NCI-H524 treated with DMSO at 0.1 percent for 48 hours (cell line): ENCODE data around the gene PNLIP.

Source experiments
- DNase-seq: peaks from one replicate; lab custom pipeline; 2025; lab: John Stamatoyannopoulos, UW

PNLIP gene

GRCh38 chr10:116615199-116615776 is 69.6 kb downstream of the PNLIP start:
- DNase-seq = no peak
